Hematopoietic multipotent progenitor cell (in vitro differentiated cells): ENCODE measurements around the gene PPP1R14C. TPM values are rescaled to one million over a fixed set of nuclear protein-coding genes. Genes with fewer than 3 reads are reported as not detected.

Experiments used
- DNase-seq, 3 donors: peaks; one replicate each; pipeline ENCODE4 v3.0.0-alpha.2; 2011 to 2015; ENCODE audit warnings: low read depth in 2 of 3, low spot score in 2 of 3
- total RNA-seq: library from RNA; depleted of rRNA; stranded (reverse); fragments of >200 nt; gene quantifications from one replicate; pipeline ENCODE4 v1.2.3, GENCODE V29; 2012

Gene PPP1R14C
- total RNA-seq, 1 donor = under 0.01 TPM

GRCh38 chr6:150267686-150268561 is 125.1 kb downstream of the PPP1R14C start:
- DNase-seq = no peak

- DNase-seq = no peak
Measured at GRCh38 chr6:150269130-150269856, 126.4 kb downstream of the PPP1R14C start.

GRCh38 chr6:150269857-150270223 is 127.0 kb downstream of the PPP1R14C start:
- no peak for DNase-seq

GRCh38 chr6:150270330-150271052 is 127.6 kb downstream of the PPP1R14C start:
- no peak for DNase-seq

- no peak for DNase-seq
Measured at GRCh38 chr6:150271172-150271500, 128.3 kb downstream of the PPP1R14C start.

- peak in 2 of 3 donors; percentile 48 to 78 for DNase-seq
Measured at GRCh38 chr6:150271501-150272263, 128.8 kb downstream of the PPP1R14C start.

GRCh38 chr6:150272264-150272975 is 129.6 kb downstream of the PPP1R14C start:
- DNase-seq = no peak

GRCh38 chr6:150272976-150273315 is 130.1 kb downstream of the PPP1R14C start:
- no peak for DNase-seq

GRCh38 chr6:150273457-150274309 is 130.8 kb downstream of the PPP1R14C start:
- no peak for DNase-seq

GRCh38 chr6:150275489-150275888 is 132.6 kb downstream of the PPP1R14C start:
- no peak for DNase-seq

- no peak for DNase-seq
Measured at GRCh38 chr6:150276168-150276936, 133.5 kb downstream of the PPP1R14C start.

- DNase-seq = no peak
Measured at GRCh38 chr6:150276937-150277742, 134.3 kb downstream of the PPP1R14C start.

GRCh38 chr6:150279533-150279932 is 136.7 kb downstream of the PPP1R14C start:
- DNase-seq = no peak

- no peak for DNase-seq
Measured at GRCh38 chr6:150280703-150281102, 137.9 kb downstream of the PPP1R14C start.

- DNase-seq = no peak
Measured at GRCh38 chr6:150281767-150282166, 138.9 kb downstream of the PPP1R14C start.

- no peak for DNase-seq
Measured at GRCh38 chr6:150282806-150283205, 140.0 kb downstream of the PPP1R14C start.

GRCh38 chr6:150286460-150286859 is 143.6 kb downstream of the PPP1R14C start:
- DNase-seq = no peak

- DNase-seq = no peak
Measured at GRCh38 chr6:150286912-150287311, 144.1 kb downstream of the PPP1R14C start.
